Measurements from ENCODE around the gene SLC35E3.
A peak's percentile ranks its signal among the peaks of the same experiment; 100 is the strongest.

The SLC35E3 gene

DNA sequence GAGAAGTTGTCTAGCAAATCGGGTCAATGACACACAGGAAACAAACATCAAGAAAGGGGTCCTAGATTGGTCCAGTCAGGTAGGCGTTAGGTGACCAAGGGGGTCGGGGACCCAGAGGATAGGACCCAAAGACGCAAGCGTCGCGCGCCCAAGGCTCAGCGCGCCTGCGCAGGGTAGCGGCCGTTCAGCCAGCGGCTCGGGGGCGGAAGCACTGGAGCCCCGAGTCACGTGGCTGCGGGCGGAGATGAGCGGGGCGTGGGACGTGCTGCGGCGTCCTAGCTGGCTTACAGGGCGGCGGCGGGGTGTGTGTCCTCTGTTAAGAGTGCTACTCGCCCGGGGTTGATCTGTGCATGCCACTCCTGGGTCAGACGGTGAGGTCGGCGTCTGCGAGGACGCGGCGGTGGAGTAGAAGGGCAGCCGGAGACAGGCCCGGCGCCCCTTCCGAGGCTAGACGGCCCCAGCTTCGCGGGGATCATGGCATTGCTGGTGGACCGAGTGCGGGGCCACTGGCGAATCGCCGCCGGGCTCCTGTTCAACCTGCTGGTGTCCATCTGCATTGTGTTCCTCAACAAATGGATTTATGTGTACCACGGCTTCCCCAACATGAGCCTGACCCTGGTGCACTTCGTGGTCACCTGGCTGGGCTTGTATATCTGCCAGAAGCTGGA is at the start of gene SLC35E3:
SLC35E3 (plus strand) TSS at position 273 of the 668 bp plus-strand sequence; CDS start at position 475, 202 bp downstream.
- TF ChIP-seq, protein P1, sequence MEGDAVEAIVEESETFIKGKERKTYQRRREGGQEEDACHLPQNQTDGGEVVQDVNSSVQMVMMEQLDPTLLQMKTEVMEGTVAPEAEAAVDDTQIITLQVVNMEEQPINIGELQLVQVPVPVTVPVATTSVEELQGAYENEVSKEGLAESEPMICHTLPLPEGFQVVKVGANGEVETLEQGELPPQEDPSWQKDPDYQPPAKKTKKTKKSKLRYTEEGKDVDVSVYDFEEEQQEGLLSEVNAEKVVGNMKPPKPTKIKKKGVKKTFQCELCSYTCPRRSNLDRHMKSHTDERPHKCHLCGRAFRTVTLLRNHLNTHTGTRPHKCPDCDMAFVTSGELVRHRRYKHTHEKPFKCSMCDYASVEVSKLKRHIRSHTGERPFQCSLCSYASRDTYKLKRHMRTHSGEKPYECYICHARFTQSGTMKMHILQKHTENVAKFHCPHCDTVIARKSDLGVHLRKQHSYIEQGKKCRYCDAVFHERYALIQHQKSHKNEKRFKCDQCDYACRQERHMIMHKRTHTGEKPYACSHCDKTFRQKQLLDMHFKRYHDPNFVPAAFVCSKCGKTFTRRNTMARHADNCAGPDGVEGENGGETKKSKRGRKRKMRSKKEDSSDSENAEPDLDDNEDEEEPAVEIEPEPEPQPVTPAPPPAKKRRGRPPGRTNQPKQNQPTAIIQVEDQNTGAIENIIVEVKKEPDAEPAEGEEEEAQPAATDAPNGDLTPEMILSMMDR (IDR thresholded peaks at IDR 0.05; ENCODE audit: low read depth, low read length): no peak
- peak within 1 kb of the TSS; percentile 72 for H3K27ac ChIP-seq
- peaks cover 24% of the 10 kb centered on the region for H3K36me3 ChIP-seq
- peak; percentile 95 for DNase-seq
- no peaks in the 10 kb centered on the region for H3K27me3 ChIP-seq (ENCODE audit: insufficient read depth, low read depth, severe bottlenecking)
- H3K9me3 ChIP-seq (ENCODE audit: severe bottlenecking): no peaks in the 10 kb centered on the region
- H3K4me3 ChIP-seq (ENCODE audit: low read depth, low read length): peak within 1 kb of the TSS; percentile 70

GRCh38 chr12:68699486-68699885 is 46.5 kb upstream of the SLC35E3 start:
- H3K27ac ChIP-seq: no peak overlapping the region
- no peaks in the 10 kb centered on the region for H3K27me3 ChIP-seq (ENCODE audit: insufficient read depth, low read depth, severe bottlenecking)
- H3K4me3 ChIP-seq (ENCODE audit: low read depth, low read length): no peak overlapping the region
- no peaks in the 10 kb centered on the region for H3K9me3 ChIP-seq (ENCODE audit: severe bottlenecking)
- TF ChIP-seq, protein P1 (IDR thresholded peaks at IDR 0.05; ENCODE audit: low read depth, low read length): no peak
- peaks cover 89% of the 10 kb centered on the region for H3K36me3 ChIP-seq
- DNase-seq: no peak

DNA sequence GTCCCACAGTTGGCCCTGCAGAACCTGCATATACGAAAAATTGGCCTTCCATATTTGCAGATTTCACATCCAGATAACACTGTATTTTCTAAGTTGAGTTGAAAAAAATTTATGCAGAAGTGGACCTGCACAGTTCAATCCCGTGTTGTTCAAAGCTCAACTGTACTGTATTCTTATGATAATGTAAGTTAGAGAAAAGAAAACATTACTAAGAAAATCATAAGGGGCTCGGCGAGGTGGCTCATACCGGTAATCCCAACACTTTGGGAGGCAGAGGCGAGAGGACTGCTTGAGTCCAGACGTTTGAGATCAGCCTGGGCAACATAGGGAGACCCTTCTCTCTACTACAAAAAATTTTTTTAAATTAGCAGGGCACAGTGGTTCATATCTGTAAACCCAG is 18.2 kb upstream of the SLC35E3 start:
- no peak for DNase-seq
- H3K4me3 ChIP-seq (ENCODE audit: low read depth, low read length): no peak overlapping the region
- H3K27me3 ChIP-seq (ENCODE audit: insufficient read depth, low read depth, severe bottlenecking): no peaks in the 10 kb centered on the region
- peaks cover 43% of the 10 kb centered on the region for H3K36me3 ChIP-seq
- no peaks in the 10 kb centered on the region for H3K9me3 ChIP-seq (ENCODE audit: severe bottlenecking)
- H3K27ac ChIP-seq: no peak overlapping the region
- TF ChIP-seq, protein P1 (IDR thresholded peaks at IDR 0.05; ENCODE audit: low read depth, low read length): no peak

DNA sequence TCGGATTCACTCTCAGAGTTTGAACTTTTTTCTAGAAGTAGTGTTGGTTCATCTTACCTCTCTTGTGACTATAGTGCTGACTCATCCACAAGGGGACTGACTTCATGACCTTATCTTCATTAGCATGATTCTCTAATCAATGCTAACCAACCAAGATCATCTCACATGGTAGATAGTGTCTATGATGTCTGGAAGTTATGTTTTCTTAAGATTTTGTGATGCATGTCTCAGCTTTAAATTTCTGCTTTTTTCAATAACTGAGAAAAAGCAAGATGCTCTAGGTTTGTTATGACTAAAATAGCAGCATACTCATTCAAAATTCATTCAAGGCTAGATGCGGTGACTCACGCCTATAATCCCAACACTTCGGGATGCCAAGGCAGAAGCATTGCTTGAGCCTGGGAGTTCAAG is 12.3 kb upstream of the SLC35E3 start:
- H3K36me3 ChIP-seq: peaks cover 66% of the 10 kb centered on the region
- DNase-seq: no peak
- no peaks in the 10 kb centered on the region for H3K27me3 ChIP-seq (ENCODE audit: insufficient read depth, low read depth, severe bottlenecking)
- TF ChIP-seq, protein P1 (IDR thresholded peaks at IDR 0.05; ENCODE audit: low read depth, low read length): no peak
- no peak overlapping the region for H3K4me3 ChIP-seq (ENCODE audit: low read depth, low read length)
- no peak overlapping the region for H3K27ac ChIP-seq
- H3K9me3 ChIP-seq (ENCODE audit: severe bottlenecking): no peaks in the 10 kb centered on the region

DNA sequence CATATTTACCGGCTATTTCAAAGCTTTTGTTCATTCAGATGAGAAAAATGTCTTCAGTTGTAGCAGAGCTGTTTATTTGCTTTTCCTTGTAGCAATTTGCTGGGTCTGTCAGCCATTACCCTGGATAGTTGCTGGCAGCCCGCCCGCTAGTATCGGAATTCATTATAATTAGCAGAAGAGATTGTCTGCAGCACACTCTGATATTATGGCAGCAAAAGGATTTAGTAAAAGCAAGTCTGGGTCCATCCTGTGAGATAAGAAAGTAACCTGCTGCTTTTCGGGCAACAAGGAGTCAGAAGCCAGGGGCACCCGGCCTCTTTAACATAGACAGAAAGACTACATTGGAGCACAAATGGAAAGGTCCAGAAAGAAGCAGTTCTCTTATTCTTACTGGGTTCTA is 6.1 kb upstream of the SLC35E3 start:
- no peak for DNase-seq
- Histone ChIP-seq H3K27me3 (ENCODE audit: insufficient read depth, low read depth, severe bottlenecking) (no peaks in the 10 kb centered on the region), H3K36me3 (peaks cover 54% of the 10 kb centered on the region), H3K9me3 (ENCODE audit: severe bottlenecking) (no peaks in the 10 kb centered on the region), H3K27ac (no peak overlapping the region), H3K4me3 (ENCODE audit: low read depth, low read length) (no peak overlapping the region)
- TF ChIP-seq, protein P1 (IDR thresholded peaks at IDR 0.05; ENCODE audit: low read depth, low read length): no peak

- H3K4me3 ChIP-seq (ENCODE audit: low read depth, low read length): no peak overlapping the region
Observed at GRCh38 chr12:68743356-68743755, 2.6 kb upstream of the SLC35E3 start.

More at GRCh38 chr12:68743356-68743755, 2.6 kb upstream of the SLC35E3 start:
- DNase-seq: no peak
- Histone ChIP-seq H3K9me3 (ENCODE audit: severe bottlenecking) (no peaks in the 10 kb centered on the region), H3K27me3 (ENCODE audit: insufficient read depth, low read depth, severe bottlenecking) (no peaks in the 10 kb centered on the region), H3K27ac (no peak overlapping the region), H3K36me3 (peaks cover 26% of the 10 kb centered on the region)
- TF ChIP-seq, protein P1 (IDR thresholded peaks at IDR 0.05; ENCODE audit: low read depth, low read length): no peak

Data from WERI-Rb-1 (cell line).